Loucy (cell line): ENCODE results near the gene DLG2.

Experiments
- H2AFZ ChIP-seq: fragments of 200-600 bp; sonication (generic); 2 replicates; pipeline ENCODE4 v1.6.0; 2016; ENCODE audit warnings: antibody characterized with exemption, mild to moderate bottlenecking, low read length, moderate library complexity
- H3F3A ChIP-seq: fragments of 200-600 bp; 2 replicates; pipeline ENCODE4 v1.6.0; 2016; ENCODE audit warnings: antibody characterized with exemption, low read depth, mild to moderate bottlenecking
- H3K27me3 ChIP-seq: fragments of 200-600 bp; sonication (generic); 2 replicates; pipeline ENCODE4 v1.6.1; 2014; ENCODE audit warnings: low read length, mild to moderate bottlenecking; ENCODE audit not compliant: insufficient read depth, poor library complexity, severe bottlenecking
- H3K36me3 ChIP-seq: fragments of 200-600 bp; sonication (generic); 2 replicates; pipeline ENCODE4 v1.6.1; 2016; ENCODE audit warnings: low read length; ENCODE audit not compliant: insufficient read depth
- H3K4me1 ChIP-seq: fragments of 200-600 bp; sonication (generic); 2 replicates; pipeline ENCODE4 v1.5.1; 2014; ENCODE audit warnings: low read length, mild to moderate bottlenecking; ENCODE audit not compliant: insufficient read depth, poor library complexity, severe bottlenecking
- H3K4me2 ChIP-seq: fragments of 200-600 bp; sonication (generic); 2 replicates; pipeline ENCODE4 v1.6.0; 2014; ENCODE audit warnings: antibody characterized with exemption, low read length, low read depth, mild to moderate bottlenecking; ENCODE audit not compliant: poor library complexity, severe bottlenecking
- H3K4me3 ChIP-seq: fragments of 200-600 bp; sonication (generic); 2 replicates; pipeline ENCODE4 v1.5.1; 2014; ENCODE audit warnings: low read length, mild to moderate bottlenecking, mixed read lengths; ENCODE audit not compliant: poor library complexity, severe bottlenecking
- H3K79me2 ChIP-seq: fragments of 200-600 bp; sonication (generic); 2 replicates; pipeline ENCODE4 v1.6.1; 2014; ENCODE audit warnings: low read length; ENCODE audit not compliant: insufficient read depth
- H3K9ac ChIP-seq: fragments of 200-600 bp; sonication (generic); 2 replicates; pipeline ENCODE4 v1.6.0; 2014; ENCODE audit warnings: mild to moderate bottlenecking, low read depth, low read length, moderate library complexity; ENCODE audit not compliant: poor library complexity, severe bottlenecking
- H3K9me2 ChIP-seq: fragments of 200-600 bp; sonication (generic); replicated peaks from 2 replicates; pipeline ENCODE4 v1.6.1; 2016; ENCODE audit warnings: low read depth, low read length, mixed read lengths
- H3K9me3 ChIP-seq: fragments of 200-600 bp; sonication (generic); 2 replicates; pipeline ENCODE4 v1.6.1; 2014; ENCODE audit warnings: mild to moderate bottlenecking, antibody characterized with exemption, low read length, low read depth; ENCODE audit not compliant: insufficient read depth
- H4K20me1 ChIP-seq: fragments of 200-600 bp; sonication (generic); 2 replicates; pipeline ENCODE4 v1.6.0; 2014; ENCODE audit warnings: antibody characterized with exemption, low read length, mild to moderate bottlenecking; ENCODE audit not compliant: insufficient read depth, poor library complexity, severe bottlenecking
- CTCF ChIP-seq: fragments of 200-600 bp; sonication (generic); conservative IDR thresholded peaks from 2 replicates; pipeline ENCODE4 v1.5.1; 2014; ENCODE audit warnings: mild to moderate bottlenecking, antibody characterized with exemption, low read length
- EZH2phosphoT487 ChIP-seq: fragments of 200-600 bp; IDR thresholded peaks from 2 replicates; pipeline ENCODE4 v1.6.1; 2018; ENCODE audit warnings: antibody characterized with exemption, mild to moderate bottlenecking, moderate library complexity, borderline replicate concordance

Gene DLG2

DNA sequence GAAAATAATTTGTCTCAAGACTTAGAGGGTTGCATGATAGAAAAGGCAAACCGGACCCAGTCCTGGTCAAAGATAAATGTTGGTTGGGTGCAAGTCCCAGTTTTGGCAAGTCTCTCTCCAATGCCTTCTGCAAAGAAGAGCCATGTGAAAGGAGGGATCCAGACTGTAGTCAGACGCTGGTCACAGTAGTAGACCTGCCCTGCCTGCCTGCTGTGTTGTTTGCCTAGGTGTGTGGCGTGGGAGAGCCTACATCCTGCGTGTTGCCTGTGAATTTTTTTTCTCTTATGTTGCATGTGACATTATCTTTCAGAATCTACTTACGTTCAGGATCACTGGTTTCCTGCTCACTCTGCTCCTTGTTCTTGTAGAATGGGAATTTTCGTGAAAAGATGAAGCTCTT is 2143.3 kb downstream of the DLG2 start:
- Histone ChIP-seq H3K36me3 (no peaks in the 10 kb centered on the region), H3F3A (no peaks in the 10 kb centered on the region), H3K9me2 (no peaks in the 10 kb centered on the region), H3K4me2 (no peak overlapping the region), H2AFZ (no peak overlapping the region), H4K20me1 (no peaks in the 10 kb centered on the region), H3K9me3 (no peaks in the 10 kb centered on the region), H3K9ac (no peak overlapping the region), H3K4me1 (no peaks in the 10 kb centered on the region), H3K79me2 (no peaks in the 10 kb centered on the region), H3K27me3 (no peaks in the 10 kb centered on the region), H3K4me3 (no peak overlapping the region)
- TF ChIP-seq EZH2phosphoT487 (no peak), CTCF (no peak)

DNA sequence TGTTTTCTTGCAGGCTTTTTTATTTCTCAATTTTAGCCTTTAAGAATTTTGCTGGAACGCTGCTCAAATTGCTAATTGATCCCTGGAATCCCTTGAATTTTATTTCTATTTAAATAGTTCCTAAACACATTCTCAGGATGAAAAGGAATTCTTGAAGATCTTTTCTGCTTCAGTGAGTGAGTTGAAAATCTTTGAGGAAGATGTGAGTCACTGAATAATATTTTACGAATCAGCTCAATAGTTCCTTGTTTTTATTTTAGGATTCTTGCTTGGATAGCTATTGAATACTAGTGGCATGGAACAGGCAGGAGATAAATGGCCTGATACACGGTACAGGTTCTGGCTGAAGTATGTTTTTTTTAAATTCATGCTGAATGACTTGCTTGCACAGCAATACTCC is 2146.3 kb downstream of the DLG2 start:
- H3K9ac ChIP-seq, result no peak overlapping the region
- H3K4me1 ChIP-seq, result no peaks in the 10 kb centered on the region
- H3K9me2 ChIP-seq, result no peaks in the 10 kb centered on the region
- no peaks in the 10 kb centered on the region for H3K79me2 ChIP-seq
- no peak overlapping the region for H3K4me3 ChIP-seq
- H4K20me1 ChIP-seq, result no peaks in the 10 kb centered on the region
- H3K27me3 ChIP-seq, result no peaks in the 10 kb centered on the region
- no peak overlapping the region for H2AFZ ChIP-seq
- H3F3A ChIP-seq, result no peaks in the 10 kb centered on the region
- no peak for TF ChIP-seq CTCF
- TF ChIP-seq EZH2phosphoT487, result no peak
- H3K36me3 ChIP-seq, result no peaks in the 10 kb centered on the region
- H3K4me2 ChIP-seq, result no peak overlapping the region
- no peaks in the 10 kb centered on the region for H3K9me3 ChIP-seq

DNA sequence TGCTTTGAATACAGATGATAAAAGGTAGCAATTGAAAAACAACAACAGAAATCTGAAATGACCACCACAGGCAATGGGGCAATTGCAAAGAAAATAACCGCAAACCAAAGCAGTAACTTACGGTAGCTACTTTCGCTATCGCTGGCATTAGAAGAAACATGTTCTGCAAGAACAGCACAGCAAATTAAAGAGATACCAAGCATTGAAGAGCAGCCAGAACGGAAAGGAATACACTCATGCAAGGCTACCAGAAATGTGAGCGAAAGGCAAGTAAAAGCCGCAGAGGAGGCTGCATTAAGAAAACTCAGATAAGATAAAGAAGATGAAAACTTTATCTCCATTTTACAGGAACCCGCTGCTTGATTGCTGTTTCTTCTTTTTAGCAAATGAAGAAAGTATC is 2146.9 kb downstream of the DLG2 start:
- no peaks in the 10 kb centered on the region for H3K36me3 ChIP-seq
- H4K20me1 ChIP-seq, result no peaks in the 10 kb centered on the region
- no peaks in the 10 kb centered on the region for H3K79me2 ChIP-seq
- H2AFZ ChIP-seq, result no peak overlapping the region
- H3K9ac ChIP-seq, result no peak overlapping the region
- no peak overlapping the region for H3K4me2 ChIP-seq
- no peaks in the 10 kb centered on the region for H3K27me3 ChIP-seq
- H3K9me2 ChIP-seq, result no peaks in the 10 kb centered on the region
- H3K4me1 ChIP-seq, result no peaks in the 10 kb centered on the region
- no peak overlapping the region for H3K4me3 ChIP-seq
- TF ChIP-seq CTCF, result no peak
- TF ChIP-seq EZH2phosphoT487, result no peak
- no peaks in the 10 kb centered on the region for H3F3A ChIP-seq
- H3K9me3 ChIP-seq, result no peaks in the 10 kb centered on the region
